ENCODE data around the gene GLB1L3. TPM values are rescaled to one million over a fixed set of nuclear protein-coding genes. Genes with fewer than 3 reads are reported as not detected.

GLB1L3 gene
- total RNA-seq, 1 experiment from 2014 or later = not detected

DNA sequence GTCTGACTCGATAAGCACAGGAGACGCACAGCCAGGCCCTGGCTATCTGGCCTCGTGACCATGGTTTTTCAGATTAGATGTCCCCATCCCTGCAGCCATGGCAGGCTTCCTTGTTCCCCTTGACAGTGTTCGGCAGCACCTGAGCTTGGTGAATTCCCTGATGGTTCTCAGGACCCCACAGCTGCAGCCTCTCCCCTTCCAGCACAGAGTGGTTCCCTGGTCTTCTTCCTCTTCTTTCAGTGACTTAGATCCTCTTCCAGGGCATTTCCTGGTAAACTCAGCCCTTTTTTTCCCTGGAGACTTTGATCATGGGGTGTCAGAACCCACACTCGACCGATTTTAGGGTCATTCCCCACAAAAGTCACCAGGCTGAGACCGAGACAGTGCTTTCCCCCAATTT, 14.5 kb downstream of the GLB1L3 start:
- intact Hi-C loops (cut with micrococcal nuclease) = no loop called here
- Histone ChIP-seq H3K27me3 (ENCODE audit: insufficient read depth, low read length) (no peaks in the 10 kb centered on the region), H3K9me2 (ENCODE audit: insufficient read depth) (no peaks in the 10 kb centered on the region), H3K9ac (ENCODE audit: low read length) (no peak overlapping the region), H3K27ac (ENCODE audit: low read depth, low read length) (no peak overlapping the region), H2AFZ (ENCODE audit: low read depth, low read length, poor library complexity, severe bottlenecking) (no peak overlapping the region), H3K4me1 (ENCODE audit: control insufficient read depth in 1 of 2, insufficient read depth in 2 of 2, low read length in 2 of 2) (no peaks in the 10 kb centered on the region), H3K9me3 (ENCODE audit: control insufficient read depth in 1 of 2, insufficient read depth in 1 of 2, low read depth in 1 of 2, low read length in 2 of 2) (no peaks in the 10 kb centered on the region), H3K4me2 (ENCODE audit: low read length) (no peak overlapping the region), H3K4me3 (replicated peaks in 1 of 2; ENCODE audit: low read depth in 1 of 2, low read length in 2 of 2) (no peak overlapping the region), H3K36me3 (ENCODE audit: control insufficient read depth in 1 of 2, insufficient read depth in 2 of 2, low read length in 2 of 2) (no peaks in the 10 kb centered on the region), H3K79me2 (ENCODE audit: insufficient read depth, low read length) (no peaks in the 10 kb centered on the region), H4K20me1 (ENCODE audit: insufficient read depth) (no peaks in the 10 kb centered on the region)
- ChIA-PET POLR2A (no interaction called here), CTCF (no interaction called here), RAD21 (ENCODE audit: low non-redundant PET in 1 of 2, low total read pairs in 2 of 2, uncharacterized antibody in 2 of 2, unreplicated experiment in 2 of 2) (no interaction called here)
- no TSS peak for BruUV-seq (replicated peaks)
- TF ChIP-seq FOSL1 (IDR thresholded peaks at IDR 0.05; ENCODE audit: low read depth) (no peak), SP1 (IDR thresholded peaks at IDR 0.05; ENCODE audit: low read depth) (no peak)
- ATAC-seq = no peak
- no peak for DNase-seq (ENCODE audit: low read depth, low spot score)

DNA sequence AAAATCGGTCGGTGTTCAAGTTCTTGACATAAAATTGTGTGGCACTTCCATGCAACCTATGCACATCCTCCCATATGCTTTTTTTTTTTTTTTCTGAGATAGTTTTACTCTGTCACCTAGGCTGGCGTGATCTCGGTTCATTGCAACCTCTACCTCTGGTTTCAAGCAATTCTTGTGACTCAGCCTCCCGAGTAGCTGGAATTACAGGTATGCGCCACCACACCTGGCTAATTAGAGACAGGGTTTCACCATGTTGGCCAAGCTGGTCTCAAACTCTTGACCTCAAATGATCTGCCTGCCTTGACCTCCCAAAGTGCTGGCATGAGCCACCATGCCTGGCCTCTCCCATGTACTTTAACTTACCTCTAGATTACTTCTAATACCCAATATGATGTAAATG, 15.0 kb downstream of the GLB1L3 start:
- Histone ChIP-seq H3K9ac (ENCODE audit: low read length) (no peak overlapping the region), H3K9me2 (ENCODE audit: insufficient read depth) (no peaks in the 10 kb centered on the region), H3K9me3 (ENCODE audit: control insufficient read depth in 1 of 2, insufficient read depth in 1 of 2, low read depth in 1 of 2, low read length in 2 of 2) (no peaks in the 10 kb centered on the region), H2AFZ (ENCODE audit: low read depth, low read length, poor library complexity, severe bottlenecking) (no peak overlapping the region), H3K27ac (ENCODE audit: low read depth, low read length) (no peak overlapping the region), H3K4me2 (ENCODE audit: low read length) (no peak overlapping the region), H3K79me2 (ENCODE audit: insufficient read depth, low read length) (no peaks in the 10 kb centered on the region), H3K27me3 (ENCODE audit: insufficient read depth, low read length) (no peaks in the 10 kb centered on the region), H3K4me3 (replicated peaks in 1 of 2; ENCODE audit: low read depth in 1 of 2, low read length in 2 of 2) (no peak overlapping the region), H4K20me1 (ENCODE audit: insufficient read depth) (no peaks in the 10 kb centered on the region), H3K4me1 (ENCODE audit: control insufficient read depth in 1 of 2, insufficient read depth in 2 of 2, low read length in 2 of 2) (no peaks in the 10 kb centered on the region), H3K36me3 (ENCODE audit: control insufficient read depth in 1 of 2, insufficient read depth in 2 of 2, low read length in 2 of 2) (no peaks in the 10 kb centered on the region)
- DNase-seq (ENCODE audit: low read depth, low spot score) = no peak
- TF ChIP-seq, protein P1, sequence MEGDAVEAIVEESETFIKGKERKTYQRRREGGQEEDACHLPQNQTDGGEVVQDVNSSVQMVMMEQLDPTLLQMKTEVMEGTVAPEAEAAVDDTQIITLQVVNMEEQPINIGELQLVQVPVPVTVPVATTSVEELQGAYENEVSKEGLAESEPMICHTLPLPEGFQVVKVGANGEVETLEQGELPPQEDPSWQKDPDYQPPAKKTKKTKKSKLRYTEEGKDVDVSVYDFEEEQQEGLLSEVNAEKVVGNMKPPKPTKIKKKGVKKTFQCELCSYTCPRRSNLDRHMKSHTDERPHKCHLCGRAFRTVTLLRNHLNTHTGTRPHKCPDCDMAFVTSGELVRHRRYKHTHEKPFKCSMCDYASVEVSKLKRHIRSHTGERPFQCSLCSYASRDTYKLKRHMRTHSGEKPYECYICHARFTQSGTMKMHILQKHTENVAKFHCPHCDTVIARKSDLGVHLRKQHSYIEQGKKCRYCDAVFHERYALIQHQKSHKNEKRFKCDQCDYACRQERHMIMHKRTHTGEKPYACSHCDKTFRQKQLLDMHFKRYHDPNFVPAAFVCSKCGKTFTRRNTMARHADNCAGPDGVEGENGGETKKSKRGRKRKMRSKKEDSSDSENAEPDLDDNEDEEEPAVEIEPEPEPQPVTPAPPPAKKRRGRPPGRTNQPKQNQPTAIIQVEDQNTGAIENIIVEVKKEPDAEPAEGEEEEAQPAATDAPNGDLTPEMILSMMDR (IDR thresholded peaks at IDR 0.05 in 2 of 3, conservative IDR thresholded peaks at IDR 0.05 in 1 of 3; ENCODE audit: borderline replicate concordance in 1 of 3, insufficient read depth in 1 of 3, low read depth in 2 of 3, low read length in 2 of 3) = no peak
- TF ChIP-seq SP1 (IDR thresholded peaks at IDR 0.05; ENCODE audit: low read depth) (no peak), EZH2 (IDR thresholded peaks at IDR 0.05) (no peak), ZFX (IDR thresholded peaks at IDR 0.05) (no peak), EZH2phosphoT487 (IDR thresholded peaks at IDR 0.05; ENCODE audit: borderline replicate concordance) (no peak), RAD21 (IDR thresholded peaks at IDR 0.05; ENCODE audit: low read depth) (no peak), EGR1 (IDR thresholded peaks at IDR 0.05; ENCODE audit: low read depth) (no peak), ELF1 (IDR thresholded peaks at IDR 0.05; ENCODE audit: borderline replicate concordance, low read depth) (no peak), FOSL1 (IDR thresholded peaks at IDR 0.05; ENCODE audit: low read depth) (no peak), POLR2A (IDR thresholded peaks at IDR 0.05; ENCODE audit: borderline replicate concordance, extremely low read depth, insufficient read depth, insufficient read length) (no peak), CEBPB (IDR thresholded peaks at IDR 0.05; ENCODE audit: low read depth) (no peak), SRF (IDR thresholded peaks at IDR 0.05; ENCODE audit: low read depth) (no peak), JUND (IDR thresholded peaks at IDR 0.05) (no peak), TCF7L2 (IDR thresholded peaks at IDR 0.05; ENCODE audit: borderline replicate concordance, extremely low read depth, insufficient read depth, insufficient read length) (no peak), YY1 (IDR thresholded peaks at IDR 0.05; ENCODE audit: extremely low read depth, insufficient replicate concordance, low read depth, low read length) (no peak)
- TF ChIP-seq, protein P2, sequence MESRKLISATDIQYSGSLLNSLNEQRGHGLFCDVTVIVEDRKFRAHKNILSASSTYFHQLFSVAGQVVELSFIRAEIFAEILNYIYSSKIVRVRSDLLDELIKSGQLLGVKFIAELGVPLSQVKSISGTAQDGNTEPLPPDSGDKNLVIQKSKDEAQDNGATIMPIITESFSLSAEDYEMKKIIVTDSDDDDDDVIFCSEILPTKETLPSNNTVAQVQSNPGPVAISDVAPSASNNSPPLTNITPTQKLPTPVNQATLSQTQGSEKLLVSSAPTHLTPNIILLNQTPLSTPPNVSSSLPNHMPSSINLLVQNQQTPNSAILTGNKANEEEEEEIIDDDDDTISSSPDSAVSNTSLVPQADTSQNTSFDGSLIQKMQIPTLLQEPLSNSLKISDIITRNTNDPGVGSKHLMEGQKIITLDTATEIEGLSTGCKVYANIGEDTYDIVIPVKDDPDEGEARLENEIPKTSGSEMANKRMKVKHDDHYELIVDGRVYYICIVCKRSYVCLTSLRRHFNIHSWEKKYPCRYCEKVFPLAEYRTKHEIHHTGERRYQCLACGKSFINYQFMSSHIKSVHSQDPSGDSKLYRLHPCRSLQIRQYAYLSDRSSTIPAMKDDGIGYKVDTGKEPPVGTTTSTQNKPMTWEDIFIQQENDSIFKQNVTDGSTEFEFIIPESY (IDR thresholded peaks at IDR 0.05; ENCODE audit: extremely low read depth, insufficient replicate concordance, low read length) = no peak
- TF ChIP-seq, protein P3, sequence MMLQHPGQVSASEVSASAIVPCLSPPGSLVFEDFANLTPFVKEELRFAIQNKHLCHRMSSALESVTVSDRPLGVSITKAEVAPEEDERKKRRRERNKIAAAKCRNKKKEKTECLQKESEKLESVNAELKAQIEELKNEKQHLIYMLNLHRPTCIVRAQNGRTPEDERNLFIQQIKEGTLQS (IDR thresholded peaks at IDR 0.05) = no peak
- ChIA-PET CTCF (no interaction called here), RAD21 (ENCODE audit: low non-redundant PET in 1 of 2, low total read pairs in 2 of 2, uncharacterized antibody in 2 of 2, unreplicated experiment in 2 of 2) (no interaction called here), POLR2A (no interaction called here)
- intact Hi-C loops (cut with micrococcal nuclease) = no loop called here
- ATAC-seq = no peak
- no TSS peak for BruUV-seq (replicated peaks)
